ENCODE data around the gene VAPB. TPM values are rescaled to one million over a fixed set of nuclear protein-coding genes. Genes with fewer than 3 reads are reported as not detected.
A peak's percentile ranks its signal among the peaks of the same experiment; 100 is the strongest.

Gene VAPB, protein sequence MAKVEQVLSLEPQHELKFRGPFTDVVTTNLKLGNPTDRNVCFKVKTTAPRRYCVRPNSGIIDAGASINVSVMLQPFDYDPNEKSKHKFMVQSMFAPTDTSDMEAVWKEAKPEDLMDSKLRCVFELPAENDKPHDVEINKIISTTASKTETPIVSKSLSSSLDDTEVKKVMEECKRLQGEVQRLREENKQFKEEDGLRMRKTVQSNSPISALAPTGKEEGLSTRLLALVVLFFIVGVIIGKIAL
- total RNA-seq, result 10 to 100 TPM; 64.0 to 84.5 (median 77.5) TPM
- polyA plus RNA-seq, result 10 to 100 TPM; 30.7 to 46.5 (median 44.4) TPM
- long read RNA-seq, donor 1, full-length matches to known transcripts, result 97 of 114 reads
- long read RNA-seq, donor 1, partial matches to known transcripts, result 2 of 114 reads
- long read RNA-seq, donor 1, other reads (novel, unspliced or antisense), result 15 of 114 reads
- long read RNA-seq, donor 2, full-length matches to known transcripts, result 203 of 223 reads
- long read RNA-seq, donor 2, partial matches to known transcripts, result 1 of 223 reads
- long read RNA-seq, donor 2, other reads (novel, unspliced or antisense), result 19 of 223 reads

DNA sequence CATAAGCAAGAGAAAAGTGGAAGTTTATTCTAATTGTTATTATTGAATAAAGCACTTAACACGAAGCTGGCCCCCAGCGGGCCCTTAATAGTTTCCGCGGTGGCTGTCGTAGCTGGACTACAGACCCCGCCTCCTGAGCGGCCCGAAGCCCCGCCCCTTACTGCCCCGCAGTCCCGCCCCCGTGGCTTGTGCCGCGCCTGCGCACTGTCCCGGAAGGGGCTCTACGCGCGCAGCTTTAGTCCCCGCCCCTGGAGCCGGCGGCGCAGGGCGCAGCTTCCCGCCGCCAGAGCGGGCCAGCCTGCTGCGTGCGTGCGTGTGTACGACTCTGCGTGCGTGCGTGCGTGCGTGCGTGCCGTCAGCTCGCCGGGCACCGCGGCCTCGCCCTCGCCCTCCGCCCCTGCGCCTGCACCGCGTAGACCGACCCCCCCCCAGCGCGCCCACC, at the start of gene VAPB:
VAPB (plus strand) TSS at position 348 of the 442 bp plus-strand sequence. CDS start 231 bp downstream, outside the sequence.
- H3K36me3 ChIP-seq (ENCODE audit: insufficient read depth in 1 of 2, low read depth in 1 of 2), result peaks cover 0 to 3% of the 10 kb centered on the region in 2 donors
- peaks cover 37% of the 10 kb centered on the region for H3K4me1 ChIP-seq
- TF ChIP-seq, protein P1, sequence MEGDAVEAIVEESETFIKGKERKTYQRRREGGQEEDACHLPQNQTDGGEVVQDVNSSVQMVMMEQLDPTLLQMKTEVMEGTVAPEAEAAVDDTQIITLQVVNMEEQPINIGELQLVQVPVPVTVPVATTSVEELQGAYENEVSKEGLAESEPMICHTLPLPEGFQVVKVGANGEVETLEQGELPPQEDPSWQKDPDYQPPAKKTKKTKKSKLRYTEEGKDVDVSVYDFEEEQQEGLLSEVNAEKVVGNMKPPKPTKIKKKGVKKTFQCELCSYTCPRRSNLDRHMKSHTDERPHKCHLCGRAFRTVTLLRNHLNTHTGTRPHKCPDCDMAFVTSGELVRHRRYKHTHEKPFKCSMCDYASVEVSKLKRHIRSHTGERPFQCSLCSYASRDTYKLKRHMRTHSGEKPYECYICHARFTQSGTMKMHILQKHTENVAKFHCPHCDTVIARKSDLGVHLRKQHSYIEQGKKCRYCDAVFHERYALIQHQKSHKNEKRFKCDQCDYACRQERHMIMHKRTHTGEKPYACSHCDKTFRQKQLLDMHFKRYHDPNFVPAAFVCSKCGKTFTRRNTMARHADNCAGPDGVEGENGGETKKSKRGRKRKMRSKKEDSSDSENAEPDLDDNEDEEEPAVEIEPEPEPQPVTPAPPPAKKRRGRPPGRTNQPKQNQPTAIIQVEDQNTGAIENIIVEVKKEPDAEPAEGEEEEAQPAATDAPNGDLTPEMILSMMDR (IDR thresholded peaks at IDR 0.05), result no peak
- intact Hi-C loops (cut with DNase I), result loop anchor here in 1 of 2 donors (10.0 kb wide), 1 partner anchor 74 kb away; no protein-coding TSS in a partner anchor
- ATAC-seq, result peak; percentile 99 to 100 (median 99)
- peak within 1 kb of the TSS; percentile 90 for H3K4me3 ChIP-seq
- H3K9me3 ChIP-seq, result no peaks in the 10 kb centered on the region
- 0 to 1% (median 0%) methylated on average over 26 to 51 of the region's 51 CpGs for WGBS, 3 donors
- peak; percentile 95 to 98 for DNase-seq
- peak within 1 kb of the TSS; percentile 97 for H3K27ac ChIP-seq
- no peaks in the 10 kb centered on the region for H3K27me3 ChIP-seq (ENCODE audit: insufficient read depth in 3 of 3, low read length in 2 of 3)

DNA sequence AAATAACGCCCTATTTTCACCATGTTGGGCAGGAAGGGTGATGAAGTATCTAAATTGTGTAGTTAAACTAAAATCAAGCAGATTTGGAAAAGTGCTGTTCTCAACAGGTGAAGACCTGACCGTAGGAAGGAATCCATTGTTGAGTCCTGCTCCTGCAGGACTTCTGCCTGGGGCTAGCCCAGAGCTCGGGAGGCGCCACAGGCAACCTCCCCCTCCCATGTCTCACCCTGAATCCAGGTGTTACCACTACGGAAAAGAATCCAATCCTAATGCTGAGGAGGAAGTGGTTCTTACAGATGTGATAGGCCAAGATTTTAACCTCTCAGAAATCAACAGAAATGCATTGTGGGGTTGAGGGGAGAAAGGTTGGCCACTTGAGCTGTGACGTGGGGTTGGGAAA, 49.3 kb upstream of the VAPB start:
- Histone ChIP-seq H3K4me3 (no peak overlapping the region), H3K4me1 (no peaks in the 10 kb centered on the region), H3K27ac (no peak overlapping the region), H3K36me3 (ENCODE audit: insufficient read depth in 1 of 2, low read depth in 1 of 2) (peaks cover 2 to 14% of the 10 kb centered on the region in 2 donors), H3K9me3 (no peaks in the 10 kb centered on the region), H3K27me3 (ENCODE audit: insufficient read depth in 3 of 3, low read length in 2 of 3) (no peaks in the 10 kb centered on the region)
- intact Hi-C loops (cut with DNase I), result no loop called here
- 96 to 97% (median 97%) methylated on average over 6 of the region's 6 CpGs for WGBS, 3 donors
- DNase-seq (no peak), ATAC-seq (no peak)
- TF ChIP-seq, protein P1 (IDR thresholded peaks at IDR 0.05), result no peak

DNA sequence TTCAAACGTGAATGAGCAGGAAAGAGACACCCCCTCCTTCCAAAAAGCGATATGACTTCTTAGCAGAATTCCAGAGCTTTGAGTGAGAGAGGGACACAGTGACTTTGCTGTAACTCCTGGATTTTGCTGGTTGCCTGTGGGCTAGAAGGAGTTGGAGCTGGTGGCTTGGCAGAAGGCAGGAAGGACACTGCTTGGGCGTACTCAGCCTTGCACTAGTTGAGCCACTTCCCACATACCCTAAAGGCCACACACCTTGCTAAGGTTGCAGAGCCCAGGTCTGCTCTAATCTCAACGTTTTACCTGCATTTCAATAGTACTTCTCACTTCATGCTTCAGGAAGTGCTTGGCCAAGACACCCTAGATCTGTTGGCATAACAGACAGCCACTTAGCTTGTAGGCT, 48.9 kb upstream of the VAPB start:
- Histone ChIP-seq H3K4me3 (no peak overlapping the region), H3K4me1 (no peaks in the 10 kb centered on the region), H3K27ac (no peak overlapping the region), H3K27me3 (ENCODE audit: insufficient read depth in 3 of 3, low read length in 2 of 3) (no peaks in the 10 kb centered on the region), H3K36me3 (ENCODE audit: insufficient read depth in 1 of 2, low read depth in 1 of 2) (peaks cover 2 to 18% of the 10 kb centered on the region in 2 donors), H3K9me3 (no peaks in the 10 kb centered on the region)
- ATAC-seq (no peak), DNase-seq (no peak)
- intact Hi-C loops (cut with DNase I), result no loop called here
- TF ChIP-seq, protein P1 (IDR thresholded peaks at IDR 0.05), result no peak
- WGBS, 3 donors, result 89 to 92% (median 90%) methylated on average over 4 of the region's 4 CpGs

DNA sequence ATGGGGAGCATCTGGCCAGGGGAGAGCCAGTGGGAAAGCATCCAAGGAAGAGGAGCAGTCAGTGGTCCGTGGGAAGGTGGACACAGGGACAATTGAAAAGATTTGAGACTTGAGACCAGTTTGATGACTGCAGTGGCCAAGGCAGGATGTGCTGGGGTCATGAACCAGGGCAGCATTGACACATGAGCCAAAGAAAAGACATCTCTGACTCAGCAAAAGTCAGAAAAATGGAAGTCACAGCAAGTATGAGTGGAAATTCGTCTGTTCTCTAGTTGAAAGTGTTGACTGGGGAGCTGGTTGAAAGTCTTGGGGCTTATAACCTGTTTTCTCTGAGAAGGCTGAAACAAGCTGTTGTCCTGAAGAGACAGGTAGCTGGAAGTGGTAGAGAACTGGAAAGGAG, 48.2 kb upstream of the VAPB start:
- Histone ChIP-seq H3K27ac (no peak overlapping the region), H3K4me3 (no peak overlapping the region), H3K4me1 (no peaks in the 10 kb centered on the region), H3K9me3 (no peaks in the 10 kb centered on the region), H3K27me3 (ENCODE audit: insufficient read depth in 3 of 3, low read length in 2 of 3) (no peaks in the 10 kb centered on the region), H3K36me3 (ENCODE audit: insufficient read depth in 1 of 2, low read depth in 1 of 2) (peaks cover 2 to 25% of the 10 kb centered on the region in 2 donors)
- TF ChIP-seq, protein P1 (IDR thresholded peaks at IDR 0.05), result no peak
- 77 to 92% (median 80%) methylated on average over 2 of the region's 2 CpGs for WGBS, 3 donors
- DNase-seq, result no peak
- ATAC-seq, result no peak
- intact Hi-C loops (cut with DNase I), result no loop called here

Data from psoas muscle (tissue), 8 donors.